ENCODE data around the gene SESN1.

Gene SESN1

DNA sequence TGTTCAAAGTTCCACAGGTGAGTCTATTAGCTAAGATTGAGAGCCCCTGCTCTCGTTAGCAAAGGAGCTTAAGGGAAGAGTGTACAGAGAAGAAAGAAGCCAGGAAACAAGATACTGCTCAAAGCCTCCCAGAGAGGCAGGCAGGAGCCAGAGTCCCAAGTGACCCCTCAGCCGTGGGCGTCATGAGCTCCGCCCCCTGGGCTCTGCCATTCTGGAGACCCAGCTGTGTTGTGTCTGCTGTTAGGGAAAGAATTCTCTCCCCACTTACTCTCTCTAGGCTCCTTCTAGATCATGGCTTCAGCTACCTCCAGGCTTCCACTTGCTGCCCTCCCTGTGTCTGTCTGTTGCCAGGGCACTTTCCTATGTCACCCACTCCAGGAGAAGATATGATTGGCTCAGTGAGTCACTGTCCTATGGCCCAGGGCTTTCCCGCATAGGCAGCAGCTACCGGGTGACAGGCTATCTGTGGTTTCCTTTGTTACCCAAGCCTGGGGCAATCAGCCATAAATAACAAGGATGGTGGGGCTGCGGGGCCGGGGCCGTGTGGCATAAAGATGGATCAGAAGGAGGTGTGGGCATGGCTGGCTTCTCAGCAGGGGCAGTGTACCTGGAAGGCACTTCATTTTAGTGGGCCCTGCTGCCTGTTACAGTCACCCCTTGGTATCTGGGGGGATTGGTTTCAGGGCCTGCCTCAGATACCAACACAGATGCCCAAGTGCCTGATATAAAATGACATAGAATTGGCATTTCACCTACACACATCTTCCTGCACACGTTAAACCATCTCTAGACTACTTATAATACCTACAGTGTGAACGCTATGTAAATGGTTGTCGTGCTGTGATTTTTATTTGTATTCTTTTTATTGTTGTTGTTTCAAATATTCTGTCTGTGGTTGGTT, 127.5 kb downstream of the SESN1 start:
- TF ChIP-seq, protein P1, sequence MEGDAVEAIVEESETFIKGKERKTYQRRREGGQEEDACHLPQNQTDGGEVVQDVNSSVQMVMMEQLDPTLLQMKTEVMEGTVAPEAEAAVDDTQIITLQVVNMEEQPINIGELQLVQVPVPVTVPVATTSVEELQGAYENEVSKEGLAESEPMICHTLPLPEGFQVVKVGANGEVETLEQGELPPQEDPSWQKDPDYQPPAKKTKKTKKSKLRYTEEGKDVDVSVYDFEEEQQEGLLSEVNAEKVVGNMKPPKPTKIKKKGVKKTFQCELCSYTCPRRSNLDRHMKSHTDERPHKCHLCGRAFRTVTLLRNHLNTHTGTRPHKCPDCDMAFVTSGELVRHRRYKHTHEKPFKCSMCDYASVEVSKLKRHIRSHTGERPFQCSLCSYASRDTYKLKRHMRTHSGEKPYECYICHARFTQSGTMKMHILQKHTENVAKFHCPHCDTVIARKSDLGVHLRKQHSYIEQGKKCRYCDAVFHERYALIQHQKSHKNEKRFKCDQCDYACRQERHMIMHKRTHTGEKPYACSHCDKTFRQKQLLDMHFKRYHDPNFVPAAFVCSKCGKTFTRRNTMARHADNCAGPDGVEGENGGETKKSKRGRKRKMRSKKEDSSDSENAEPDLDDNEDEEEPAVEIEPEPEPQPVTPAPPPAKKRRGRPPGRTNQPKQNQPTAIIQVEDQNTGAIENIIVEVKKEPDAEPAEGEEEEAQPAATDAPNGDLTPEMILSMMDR (conservative IDR thresholded peaks at IDR 0.05; ENCODE audit: low read depth), result no peak
- CTCF ChIA-PET, result interaction anchor here (0.7 kb wide), 1 partner anchor 10 kb away, joined by 3 read pairs; no protein-coding TSS in a partner anchor
- POLR2A ChIA-PET (ENCODE audit: low non-redundant PET), result no interaction called here
- peak; percentile 9 for DNase-seq (ENCODE audit: low spot score)
- no peak overlapping the region for H3K27ac ChIP-seq

DNA sequence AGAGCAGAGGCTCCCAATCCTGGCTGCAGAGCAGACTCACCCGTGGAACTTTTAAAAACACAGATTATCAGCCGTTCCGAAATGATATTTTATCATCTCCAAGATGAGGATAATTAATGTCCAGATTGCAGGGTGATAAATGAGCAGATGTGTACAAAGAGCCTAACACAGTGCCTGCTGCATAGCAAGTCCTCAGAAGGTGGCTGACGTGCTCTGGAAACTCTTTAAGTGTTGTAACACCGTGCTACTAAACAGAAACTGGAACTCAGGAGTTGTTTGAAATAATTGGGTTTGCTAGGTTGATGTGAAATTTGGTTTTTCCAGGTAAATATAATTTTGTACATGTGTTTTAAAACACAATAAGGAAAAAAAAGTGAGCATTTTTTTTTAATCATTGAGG, 128.4 kb downstream of the SESN1 start:
- H3K27ac ChIP-seq, result no peak overlapping the region
- TF ChIP-seq, protein P1 (conservative IDR thresholded peaks at IDR 0.05; ENCODE audit: low read depth), result no peak
- DNase-seq (ENCODE audit: low spot score), result no peak
- CTCF ChIA-PET, result no interaction called here
- POLR2A ChIA-PET (ENCODE audit: low non-redundant PET), result no interaction called here

DNA sequence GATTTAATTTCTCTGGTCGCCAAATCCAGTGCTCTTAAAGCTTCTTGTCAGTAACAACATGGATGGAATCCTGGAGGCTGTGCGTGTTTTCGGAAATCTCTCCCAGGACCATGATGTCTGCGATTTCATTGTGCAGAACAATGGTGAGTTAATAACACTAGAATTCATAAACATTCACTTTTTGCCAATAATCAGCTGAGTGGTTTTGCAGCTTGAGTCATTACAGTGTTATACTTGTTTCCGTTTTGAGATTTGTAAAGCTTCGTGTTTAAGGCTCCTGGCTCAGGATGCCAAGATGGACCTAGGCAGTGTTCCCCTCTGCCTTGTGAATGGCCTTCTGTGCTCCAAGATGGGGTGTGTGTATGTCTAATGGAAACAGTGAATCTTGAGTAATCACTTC, 132.7 kb downstream of the SESN1 start:
- TF ChIP-seq, protein P1 (conservative IDR thresholded peaks at IDR 0.05; ENCODE audit: low read depth), result no peak
- ChIA-PET CTCF (no interaction called here), POLR2A (ENCODE audit: low non-redundant PET) (no interaction called here)
- H3K27ac ChIP-seq, result no peak overlapping the region
- DNase-seq (ENCODE audit: low spot score), result no peak

DNA sequence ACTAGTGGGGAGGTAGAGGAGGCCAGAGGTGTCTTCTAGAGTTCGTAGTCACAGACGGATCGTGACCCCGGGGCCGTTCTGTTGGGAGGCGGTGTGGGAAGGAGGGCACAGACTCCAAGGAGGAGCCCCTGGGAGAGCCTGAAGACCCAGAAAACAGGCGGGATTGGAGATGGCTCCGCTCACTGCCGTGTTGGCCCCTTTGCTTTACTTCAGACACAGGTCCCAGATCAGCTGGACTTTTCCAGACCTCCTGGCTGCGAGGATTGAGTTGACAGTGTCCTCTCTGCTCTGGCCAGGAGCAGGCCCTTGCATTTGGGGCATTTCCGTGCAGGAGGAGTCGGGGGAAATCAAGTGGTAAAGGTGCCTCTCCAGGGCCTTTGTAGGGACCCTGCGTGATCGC, 133.6 kb downstream of the SESN1 start:
- ChIA-PET CTCF (no interaction called here), POLR2A (ENCODE audit: low non-redundant PET) (no interaction called here)
- DNase-seq (ENCODE audit: low spot score), result no peak
- TF ChIP-seq, protein P1 (conservative IDR thresholded peaks at IDR 0.05; ENCODE audit: low read depth), result no peak
- H3K27ac ChIP-seq, result no peak overlapping the region

DNA sequence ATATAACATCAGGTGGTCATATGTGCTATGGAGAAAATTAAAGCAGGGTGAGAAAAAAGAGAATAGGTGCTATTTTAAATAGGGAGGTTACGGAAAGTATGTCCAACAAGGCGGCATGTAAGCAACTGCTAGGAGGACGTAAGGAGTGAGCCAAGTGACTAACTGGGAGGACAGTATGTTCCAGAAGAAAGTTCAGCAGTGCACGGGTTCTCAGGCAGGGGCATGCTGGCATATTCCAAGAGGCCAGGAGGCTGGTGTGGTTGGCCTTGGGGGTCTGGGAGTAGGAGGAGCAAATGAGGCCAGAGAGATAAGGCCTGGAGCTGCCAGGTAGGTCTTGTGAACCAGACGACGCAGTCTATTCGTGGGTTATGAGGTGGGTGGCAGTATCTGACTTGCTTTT, 134.0 kb downstream of the SESN1 start:
- TF ChIP-seq, protein P1 (conservative IDR thresholded peaks at IDR 0.05; ENCODE audit: low read depth), result no peak
- ChIA-PET CTCF (no interaction called here), POLR2A (ENCODE audit: low non-redundant PET) (no interaction called here)
- no peak overlapping the region for H3K27ac ChIP-seq
- no peak for DNase-seq (ENCODE audit: low spot score)

DNA sequence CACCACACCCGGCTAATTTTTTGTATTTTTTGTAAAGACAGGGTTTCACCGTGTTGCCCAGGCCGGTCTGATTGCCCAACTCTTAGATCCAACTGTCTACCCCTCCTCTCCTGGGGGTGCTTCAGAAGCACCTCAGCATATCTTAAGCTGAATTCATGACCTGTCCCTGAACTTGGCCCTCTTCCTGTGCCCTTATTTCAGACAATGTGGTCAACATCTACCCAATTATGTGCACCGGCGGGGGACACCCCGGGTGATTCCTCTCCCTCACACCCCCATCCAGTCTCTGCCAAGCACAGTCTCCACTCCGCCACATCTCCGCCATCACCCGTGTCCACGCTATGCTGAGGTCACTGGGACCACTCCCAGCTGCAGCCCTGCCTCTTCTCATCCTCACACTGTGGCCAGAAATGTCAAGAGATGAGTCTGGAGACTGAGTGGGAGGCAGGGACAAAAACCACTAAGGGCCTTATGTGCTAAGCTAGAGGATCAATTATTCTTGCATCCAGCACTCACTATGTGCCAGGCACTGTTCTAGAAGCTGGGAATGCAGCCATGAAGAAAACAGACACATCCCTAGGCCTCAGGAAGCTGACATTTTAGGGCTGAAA, 134.6 kb downstream of the SESN1 start:
- H3K27ac ChIP-seq, result no peak overlapping the region
- no peak for DNase-seq (ENCODE audit: low spot score)
- TF ChIP-seq, protein P1 (conservative IDR thresholded peaks at IDR 0.05; ENCODE audit: low read depth), result no peak
- POLR2A ChIA-PET (ENCODE audit: low non-redundant PET), result no interaction called here
- CTCF ChIA-PET, result no interaction called here

Data from RWPE1 (cell line).